NB4 (cell line): ENCODE data around the gene MRPL39.

Source experiments
- DNase-seq: peaks from one replicate; pipeline ENCODE4 v3.0.0; 2010; ENCODE audit warnings: low read depth
- H3K4me3 ChIP-seq: one replicate; pipeline ENCODE4 v1.5.1; 2011; ENCODE audit warnings: mild to moderate bottlenecking, low read depth, low read length, moderate library complexity
- CTCF ChIP-seq: IDR thresholded peaks from one replicate; pipeline ENCODE4 v1.5.1; 2012; ENCODE audit warnings: low read depth, low read length
- MAX ChIP-seq: IDR thresholded peaks from 2 replicates; pipeline ENCODE4 v1.6.1; 2011; ENCODE audit warnings: low read depth, low read length
- MYC ChIP-seq: IDR thresholded peaks from 2 replicates; pipeline ENCODE4 v1.6.1; 2011; ENCODE audit warnings: low read depth, low read length
- POLR2A ChIP-seq: IDR thresholded peaks from 2 replicates; pipeline ENCODE4 v1.6.1; 2011; ENCODE audit warnings: mild to moderate bottlenecking; ENCODE audit not compliant: insufficient read length; ENCODE audit errors: extremely low read depth

Gene MRPL39

GRCh38 chr21:25586791-25587190 lies 20.5 kb downstream of the MRPL39 start:
- no peak overlapping the region for H3K4me3 ChIP-seq
- DNase-seq = no peak
- no peak for TF ChIP-seq CTCF
- no peak for TF ChIP-seq MAX
- no peak for TF ChIP-seq POLR2A
- no peak for TF ChIP-seq MYC

- DNase-seq = no peak
- H3K4me3 ChIP-seq = no peak overlapping the region
- TF ChIP-seq MAX (no peak), POLR2A (no peak), MYC (no peak), CTCF (no peak)
These were observed 21.0 kb downstream of the MRPL39 start for GRCh38 chr21:25586326-25586725.

- DNase-seq = no peak
- TF ChIP-seq MYC = no peak
- TF ChIP-seq POLR2A = no peak
- no peak for TF ChIP-seq CTCF
- no peak for TF ChIP-seq MAX
- H3K4me3 ChIP-seq = no peak overlapping the region
These were observed 22.2 kb downstream of the MRPL39 start for GRCh38 chr21:25584833-25585676.

- DNase-seq = no peak
- no peak overlapping the region for H3K4me3 ChIP-seq
- TF ChIP-seq CTCF (no peak), POLR2A (no peak), MYC (no peak)
These were observed 23.7 kb downstream of the MRPL39 start for GRCh38 chr21:25583370-25584130.

GRCh38 chr21:25582888-25583287 lies 24.4 kb downstream of the MRPL39 start:
- no peak for DNase-seq
- H3K4me3 ChIP-seq = no peak overlapping the region
- TF ChIP-seq MYC = no peak

GRCh38 chr21:25582164-25582790 lies 25.0 kb downstream of the MRPL39 start:
- TF ChIP-seq MYC = no peak
- no peak for TF ChIP-seq MAX
- no peak for TF ChIP-seq POLR2A
- TF ChIP-seq CTCF = no peak
- DNase-seq = no peak
- H3K4me3 ChIP-seq = no peak overlapping the region
